Loucy (cell line): ENCODE data around the gene NUB1.

Experiments
- H2AFZ ChIP-seq: fragments of 200-600 bp; sonication (generic); 2 replicates; pipeline ENCODE4 v1.6.0; 2016; ENCODE audit warnings: antibody characterized with exemption, mild to moderate bottlenecking, low read length, moderate library complexity
- H3F3A ChIP-seq: fragments of 200-600 bp; 2 replicates; pipeline ENCODE4 v1.6.0; 2016; ENCODE audit warnings: antibody characterized with exemption, low read depth, mild to moderate bottlenecking
- H3K27me3 ChIP-seq: fragments of 200-600 bp; sonication (generic); 2 replicates; pipeline ENCODE4 v1.6.1; 2014; ENCODE audit warnings: low read length, mild to moderate bottlenecking; ENCODE audit not compliant: insufficient read depth, poor library complexity, severe bottlenecking
- H3K36me3 ChIP-seq: fragments of 200-600 bp; sonication (generic); 2 replicates; pipeline ENCODE4 v1.6.1; 2016; ENCODE audit warnings: low read length; ENCODE audit not compliant: insufficient read depth
- H3K4me1 ChIP-seq: fragments of 200-600 bp; sonication (generic); 2 replicates; pipeline ENCODE4 v1.5.1; 2014; ENCODE audit warnings: low read length, mild to moderate bottlenecking; ENCODE audit not compliant: insufficient read depth, poor library complexity, severe bottlenecking
- H3K4me2 ChIP-seq: fragments of 200-600 bp; sonication (generic); 2 replicates; pipeline ENCODE4 v1.6.0; 2014; ENCODE audit warnings: antibody characterized with exemption, low read length, low read depth, mild to moderate bottlenecking; ENCODE audit not compliant: poor library complexity, severe bottlenecking
- H3K4me3 ChIP-seq: fragments of 200-600 bp; sonication (generic); 2 replicates; pipeline ENCODE4 v1.5.1; 2014; ENCODE audit warnings: low read length, mild to moderate bottlenecking, mixed read lengths; ENCODE audit not compliant: poor library complexity, severe bottlenecking
- H3K79me2 ChIP-seq: fragments of 200-600 bp; sonication (generic); 2 replicates; pipeline ENCODE4 v1.6.1; 2014; ENCODE audit warnings: low read length; ENCODE audit not compliant: insufficient read depth
- H3K9ac ChIP-seq: fragments of 200-600 bp; sonication (generic); 2 replicates; pipeline ENCODE4 v1.6.0; 2014; ENCODE audit warnings: mild to moderate bottlenecking, low read depth, low read length, moderate library complexity; ENCODE audit not compliant: poor library complexity, severe bottlenecking
- H3K9me2 ChIP-seq: fragments of 200-600 bp; sonication (generic); replicated peaks from 2 replicates; pipeline ENCODE4 v1.6.1; 2016; ENCODE audit warnings: low read depth, low read length, mixed read lengths
- H3K9me3 ChIP-seq: fragments of 200-600 bp; sonication (generic); 2 replicates; pipeline ENCODE4 v1.6.1; 2014; ENCODE audit warnings: mild to moderate bottlenecking, antibody characterized with exemption, low read length, low read depth; ENCODE audit not compliant: insufficient read depth
- H4K20me1 ChIP-seq: fragments of 200-600 bp; sonication (generic); 2 replicates; pipeline ENCODE4 v1.6.0; 2014; ENCODE audit warnings: antibody characterized with exemption, low read length, mild to moderate bottlenecking; ENCODE audit not compliant: insufficient read depth, poor library complexity, severe bottlenecking
- EZH2phosphoT487 ChIP-seq: fragments of 200-600 bp; IDR thresholded peaks from 2 replicates; pipeline ENCODE4 v1.6.1; 2018; ENCODE audit warnings: antibody characterized with exemption, mild to moderate bottlenecking, moderate library complexity, borderline replicate concordance
- TF ChIP-seq, protein P1 (sequence below): fragments of 200-600 bp; sonication (generic); conservative IDR thresholded peaks from 2 replicates; pipeline ENCODE4 v1.5.1; 2014; ENCODE audit warnings: mild to moderate bottlenecking, antibody characterized with exemption, low read length

The NUB1 gene

DNA sequence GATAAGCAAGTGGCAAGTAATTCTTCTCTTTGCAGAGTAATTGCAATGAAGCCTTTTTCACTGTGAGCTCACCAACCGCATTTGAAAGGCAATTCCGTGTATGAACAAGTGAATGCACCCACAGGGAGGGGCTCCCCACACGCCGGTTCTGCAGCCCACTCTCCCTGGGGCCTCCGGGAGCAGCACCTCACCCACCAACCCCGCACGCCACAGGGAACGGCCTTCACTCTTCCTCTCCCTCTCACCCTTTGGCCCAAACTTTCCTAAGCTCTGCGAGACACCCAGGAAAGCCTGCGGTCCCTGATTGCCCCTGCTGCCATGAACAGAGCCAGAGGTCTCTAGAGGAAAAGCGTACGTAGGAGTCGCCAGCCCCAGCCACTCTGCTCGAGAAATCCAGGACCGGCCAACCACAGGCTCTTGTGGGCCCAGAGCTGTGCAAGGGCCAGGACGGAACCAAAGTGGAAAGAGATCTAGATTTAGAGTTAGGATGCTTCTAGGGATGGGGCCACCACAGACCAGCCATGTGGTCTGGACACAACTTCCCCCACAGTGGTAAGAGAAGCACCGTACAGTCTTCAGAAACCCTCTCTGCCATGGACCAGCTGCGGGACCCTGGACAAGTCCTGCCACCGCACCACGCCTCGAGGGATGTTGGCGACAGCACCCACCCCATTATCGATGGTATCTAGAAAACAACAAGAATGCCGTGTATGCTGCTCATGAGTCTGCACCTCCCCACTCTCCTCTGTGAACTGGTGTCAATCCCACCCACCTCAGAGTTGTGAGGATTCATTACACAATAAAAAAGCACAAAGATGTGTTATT, 64.7 kb downstream of the NUB1 start:
- Histone ChIP-seq H3K9me2 (no peaks in the 10 kb centered on the region), H3K4me1 (no peaks in the 10 kb centered on the region), H3K9me3 (no peaks in the 10 kb centered on the region), H3K4me2 (no peak overlapping the region), H3K36me3 (no peaks in the 10 kb centered on the region), H3K27me3 (no peaks in the 10 kb centered on the region), H3K79me2 (no peaks in the 10 kb centered on the region), H2AFZ (no peak overlapping the region), H3F3A (no peaks in the 10 kb centered on the region), H4K20me1 (no peaks in the 10 kb centered on the region), H3K4me3 (no peak overlapping the region), H3K9ac (no peak overlapping the region)
- TF ChIP-seq, protein P1, sequence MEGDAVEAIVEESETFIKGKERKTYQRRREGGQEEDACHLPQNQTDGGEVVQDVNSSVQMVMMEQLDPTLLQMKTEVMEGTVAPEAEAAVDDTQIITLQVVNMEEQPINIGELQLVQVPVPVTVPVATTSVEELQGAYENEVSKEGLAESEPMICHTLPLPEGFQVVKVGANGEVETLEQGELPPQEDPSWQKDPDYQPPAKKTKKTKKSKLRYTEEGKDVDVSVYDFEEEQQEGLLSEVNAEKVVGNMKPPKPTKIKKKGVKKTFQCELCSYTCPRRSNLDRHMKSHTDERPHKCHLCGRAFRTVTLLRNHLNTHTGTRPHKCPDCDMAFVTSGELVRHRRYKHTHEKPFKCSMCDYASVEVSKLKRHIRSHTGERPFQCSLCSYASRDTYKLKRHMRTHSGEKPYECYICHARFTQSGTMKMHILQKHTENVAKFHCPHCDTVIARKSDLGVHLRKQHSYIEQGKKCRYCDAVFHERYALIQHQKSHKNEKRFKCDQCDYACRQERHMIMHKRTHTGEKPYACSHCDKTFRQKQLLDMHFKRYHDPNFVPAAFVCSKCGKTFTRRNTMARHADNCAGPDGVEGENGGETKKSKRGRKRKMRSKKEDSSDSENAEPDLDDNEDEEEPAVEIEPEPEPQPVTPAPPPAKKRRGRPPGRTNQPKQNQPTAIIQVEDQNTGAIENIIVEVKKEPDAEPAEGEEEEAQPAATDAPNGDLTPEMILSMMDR: no peak
- no peak for TF ChIP-seq EZH2phosphoT487

DNA sequence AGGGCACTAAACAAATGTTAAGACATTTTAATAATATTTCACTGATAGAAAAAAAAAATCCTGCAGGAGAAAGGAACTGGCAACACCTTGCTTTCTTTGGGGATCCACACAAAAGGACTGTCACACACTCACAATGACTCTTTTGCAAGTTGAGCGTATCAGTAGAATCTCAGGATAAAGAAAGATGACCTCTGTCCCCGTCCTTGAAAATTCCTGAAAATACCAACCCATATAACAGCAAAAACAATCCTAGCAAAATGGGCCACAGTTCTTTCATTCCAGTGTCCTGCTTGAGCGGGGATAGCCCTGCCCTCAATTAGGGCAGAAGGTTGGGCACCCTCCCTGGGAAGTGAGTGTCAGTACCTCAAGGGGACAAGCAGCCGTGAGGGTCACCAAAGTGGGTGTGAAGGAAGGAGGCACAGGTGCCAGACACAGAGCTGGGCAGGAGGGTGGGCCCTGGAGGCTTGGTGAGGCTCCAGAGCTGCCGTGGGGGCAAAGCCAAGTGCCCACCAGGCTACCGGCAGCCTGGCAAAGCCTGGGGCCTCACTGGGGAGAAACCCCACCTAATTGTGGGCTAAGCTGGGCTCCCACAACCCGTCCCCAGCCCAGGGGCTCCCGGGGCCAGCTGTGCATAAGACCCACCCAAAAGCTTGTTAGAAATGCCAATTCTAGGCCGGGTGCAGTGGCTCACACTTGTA, 65.4 kb downstream of the NUB1 start:
- Histone ChIP-seq H3K4me1 (no peaks in the 10 kb centered on the region), H3K9me3 (no peaks in the 10 kb centered on the region), H3K36me3 (no peaks in the 10 kb centered on the region), H3K9me2 (no peaks in the 10 kb centered on the region), H3F3A (no peaks in the 10 kb centered on the region), H4K20me1 (no peaks in the 10 kb centered on the region), H3K4me2 (no peak overlapping the region), H3K27me3 (no peaks in the 10 kb centered on the region), H3K9ac (no peak overlapping the region), H3K4me3 (no peak overlapping the region), H3K79me2 (no peaks in the 10 kb centered on the region), H2AFZ (no peak overlapping the region)
- no peak for TF ChIP-seq EZH2phosphoT487
- TF ChIP-seq, protein P1: no peak

DNA sequence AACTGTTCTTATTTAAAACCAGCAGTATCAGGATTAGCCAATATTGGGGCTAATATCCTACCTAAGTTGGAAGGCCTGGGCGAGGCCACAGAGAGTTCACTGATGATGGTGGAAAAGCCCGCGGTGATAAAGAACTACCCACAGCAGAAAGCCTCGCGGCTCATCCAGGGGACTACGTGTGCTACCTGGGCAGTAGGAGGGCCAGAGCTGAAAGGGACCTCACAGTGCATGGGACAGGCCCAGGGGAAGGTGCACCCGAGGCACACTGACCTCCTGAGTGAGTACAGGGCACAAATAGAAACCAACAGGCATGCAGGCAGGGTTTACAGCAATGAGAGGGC, 66.9 kb downstream of the NUB1 start:
- Histone ChIP-seq H3K36me3 (no peaks in the 10 kb centered on the region), H3K9me2 (no peaks in the 10 kb centered on the region), H3K4me2 (no peak overlapping the region), H3K79me2 (no peaks in the 10 kb centered on the region), H3K4me1 (no peaks in the 10 kb centered on the region), H2AFZ (no peak overlapping the region), H3K4me3 (no peak overlapping the region), H3K27me3 (no peaks in the 10 kb centered on the region), H3K9ac (no peak overlapping the region), H3K9me3 (no peaks in the 10 kb centered on the region), H3F3A (no peaks in the 10 kb centered on the region), H4K20me1 (no peaks in the 10 kb centered on the region)
- TF ChIP-seq, protein P1: no peak
- no peak for TF ChIP-seq EZH2phosphoT487
